ENCODE data around the gene PICALM.

GRCh38 chr11:86016451-86016850 is 52.4 kb downstream of the PICALM start:
- TF ChIP-seq POLR2A (IDR thresholded peaks at IDR 0.05) (no peak), CTCF (IDR thresholded peaks at IDR 0.05) (no peak)

Measured in testis (tissue), 2 donors.